NCI-H2196 treated with DMSO at 0.1 percent for 48 hours (cell line): ENCODE measurements around the gene CSTB.

Source experiments
- DNase-seq: peaks from one replicate; lab custom pipeline; 2025; ENCODE audit not compliant: unreplicated experiment; lab: John Stamatoyannopoulos, UW

The CSTB gene

GRCh38 chr21:43811262-43812105 is 35.4 kb upstream of the CSTB start:
- no peak for DNase-seq

DNA sequence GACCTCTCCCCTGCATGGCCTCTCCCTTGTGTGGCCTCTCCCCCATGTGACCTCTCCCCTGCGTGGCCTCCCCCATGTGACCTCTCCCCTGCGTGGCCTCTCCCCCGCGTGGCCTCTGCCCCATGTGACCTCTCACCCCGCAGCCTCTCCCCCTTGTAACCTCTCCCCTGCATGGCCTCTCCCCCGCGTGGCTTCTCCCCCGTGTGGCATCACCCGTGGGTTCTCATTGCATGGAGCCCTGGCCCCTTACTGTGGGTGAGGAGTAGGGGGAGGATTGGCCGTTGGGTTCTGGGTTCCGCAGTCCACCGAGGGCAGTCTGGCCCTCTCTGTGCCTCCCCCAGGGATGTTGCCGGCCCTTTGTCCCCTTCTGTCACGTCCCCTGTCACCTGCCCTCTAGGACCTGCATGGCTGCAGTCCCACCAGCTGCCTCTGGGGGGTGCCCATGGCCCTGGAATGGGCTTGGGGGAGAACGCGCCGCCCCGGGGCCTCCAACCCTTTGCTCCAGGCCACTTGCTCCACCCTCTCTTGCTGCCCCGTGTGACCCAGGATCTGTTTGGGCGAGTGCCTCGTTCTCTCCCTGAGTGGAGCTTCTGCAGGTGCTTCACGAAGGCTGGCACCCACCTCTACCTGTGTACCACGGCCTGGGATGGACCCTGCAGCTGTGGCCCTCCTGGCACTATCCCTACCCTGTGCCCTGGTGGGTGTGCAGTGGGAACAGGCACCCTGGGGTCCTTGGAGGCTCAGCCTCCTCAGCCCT is 34.6 kb upstream of the CSTB start:
- peak; percentile 65 for DNase-seq

DNA sequence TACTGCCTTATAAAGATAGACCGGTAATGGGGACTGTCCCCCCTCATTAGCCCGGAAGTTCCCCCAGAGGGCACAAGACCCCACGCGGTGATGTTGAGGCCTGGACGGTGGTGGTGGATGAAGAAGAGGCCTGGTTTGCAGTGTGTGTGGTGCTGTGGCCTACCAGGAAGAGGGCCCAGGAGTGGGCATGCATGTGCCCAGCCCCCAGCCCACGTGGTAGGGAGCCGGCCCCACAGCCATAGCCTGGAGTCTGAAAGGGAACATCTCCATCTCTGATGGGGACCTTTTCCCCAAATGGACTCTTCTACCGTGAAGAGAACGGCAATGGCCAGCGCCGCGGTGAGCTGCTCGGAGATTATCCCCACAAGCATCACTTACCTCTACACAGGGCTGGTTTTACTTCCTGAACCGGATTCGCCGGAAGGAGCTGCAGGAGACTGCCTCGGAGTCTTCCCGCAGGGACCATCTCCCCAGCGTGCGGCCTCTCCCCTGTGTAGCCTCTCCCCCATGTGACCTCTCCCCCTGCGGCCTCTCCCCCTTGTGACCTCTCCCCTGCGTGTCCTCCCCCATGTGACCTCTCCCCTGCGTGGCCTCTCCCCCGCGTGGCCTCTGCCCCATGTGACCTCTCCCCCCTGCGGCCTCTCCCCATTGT is 33.9 kb upstream of the CSTB start:
- DNase-seq = no peak

DNA sequence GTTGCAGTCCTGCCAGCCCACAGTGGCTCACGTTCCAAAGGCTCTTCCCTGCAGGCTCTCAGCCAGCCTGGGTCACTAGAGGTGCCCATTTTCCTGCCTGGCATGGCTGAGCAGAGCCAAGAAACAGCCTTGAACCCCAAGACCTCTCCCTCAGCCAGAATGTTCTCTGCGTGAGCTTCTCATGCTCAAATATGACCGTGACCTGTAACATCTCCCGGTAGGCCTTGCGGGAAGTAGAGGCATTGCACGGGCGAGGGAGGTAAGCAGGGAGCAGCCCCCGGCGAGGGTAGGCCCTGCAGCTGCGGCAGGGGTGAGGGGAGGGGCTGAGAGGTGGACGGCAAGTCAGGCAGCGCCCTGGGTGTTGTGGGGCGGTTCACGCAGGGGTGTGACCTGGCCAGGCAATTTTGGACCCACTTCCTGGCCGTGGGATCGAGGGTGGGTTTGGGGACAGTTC is 33.3 kb upstream of the CSTB start:
- DNase-seq = no peak

DNA sequence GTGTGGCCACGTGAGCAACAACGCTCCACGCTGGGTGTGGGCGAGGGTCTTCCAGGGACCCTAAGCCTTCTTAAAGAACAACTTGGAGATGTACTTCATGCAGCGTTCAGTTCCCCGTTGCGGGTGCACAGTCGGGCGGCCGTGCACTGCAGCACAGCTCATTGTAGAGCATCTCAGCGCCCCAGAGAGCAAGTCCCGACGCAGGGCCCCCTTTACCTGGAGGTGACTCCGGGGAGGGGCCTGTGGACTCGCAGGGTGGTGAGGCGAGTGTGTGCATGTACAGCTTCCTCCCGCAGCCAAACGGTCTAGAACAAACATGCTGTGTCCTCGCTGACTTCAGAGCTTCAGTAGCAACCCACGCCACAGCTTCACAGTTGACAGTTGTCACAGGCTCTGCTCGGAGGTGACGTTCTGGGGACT is 32.7 kb upstream of the CSTB start:
- DNase-seq = no peak

DNA sequence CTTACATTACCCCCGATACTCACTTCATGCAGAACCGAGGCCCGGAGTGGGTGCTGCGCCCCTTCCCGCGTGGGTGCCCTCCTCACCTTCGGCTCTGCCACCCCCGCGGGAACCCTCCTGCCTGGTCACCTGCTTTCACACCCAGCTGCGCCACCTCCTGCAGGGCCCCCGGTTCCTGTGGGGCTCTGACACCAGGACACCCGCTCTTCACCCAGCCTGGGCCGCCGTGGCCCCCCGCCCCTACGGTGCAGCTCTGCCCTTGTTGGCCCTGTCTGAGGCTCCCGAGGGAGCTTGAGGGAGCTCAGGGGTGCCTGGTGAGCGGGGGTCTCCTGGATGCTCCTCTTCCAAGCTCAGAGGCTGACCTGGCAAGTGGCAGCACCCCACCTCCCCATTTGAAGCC is 32.3 kb upstream of the CSTB start:
- DNase-seq = no peak

DNA sequence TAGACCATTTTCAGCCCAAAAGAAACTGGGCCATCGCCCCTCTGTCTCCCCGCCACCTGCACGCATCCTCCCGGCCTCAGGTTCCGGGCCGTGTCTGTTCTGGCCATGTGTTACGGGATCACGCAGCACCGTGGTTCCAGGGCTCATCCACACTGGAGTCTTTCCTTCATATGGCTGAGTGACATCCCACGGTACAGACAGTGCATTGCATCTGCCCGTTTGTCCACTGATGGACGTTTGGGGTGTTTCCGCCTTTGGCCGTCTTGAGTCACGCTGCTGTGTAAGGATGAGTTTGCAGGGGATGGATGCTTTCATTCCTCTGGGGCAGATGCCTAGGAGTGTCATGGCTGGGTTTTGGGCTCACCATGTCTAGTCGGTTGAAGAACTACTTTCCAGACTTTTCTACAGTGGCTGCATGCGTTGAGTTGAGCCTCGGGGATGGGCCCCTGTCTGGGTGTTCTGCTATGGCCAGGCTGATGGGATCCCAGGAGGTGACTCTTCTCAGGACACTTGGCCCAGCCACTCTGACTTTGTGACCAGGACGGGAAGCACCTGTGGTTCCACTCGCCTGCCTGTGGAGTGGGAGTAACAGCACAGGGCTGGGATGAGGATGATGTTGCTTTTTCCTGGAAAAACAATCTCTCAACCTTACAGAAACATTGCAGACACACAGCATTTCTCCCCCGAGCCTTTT is 30.1 kb upstream of the CSTB start:
- no peak for DNase-seq

DNA sequence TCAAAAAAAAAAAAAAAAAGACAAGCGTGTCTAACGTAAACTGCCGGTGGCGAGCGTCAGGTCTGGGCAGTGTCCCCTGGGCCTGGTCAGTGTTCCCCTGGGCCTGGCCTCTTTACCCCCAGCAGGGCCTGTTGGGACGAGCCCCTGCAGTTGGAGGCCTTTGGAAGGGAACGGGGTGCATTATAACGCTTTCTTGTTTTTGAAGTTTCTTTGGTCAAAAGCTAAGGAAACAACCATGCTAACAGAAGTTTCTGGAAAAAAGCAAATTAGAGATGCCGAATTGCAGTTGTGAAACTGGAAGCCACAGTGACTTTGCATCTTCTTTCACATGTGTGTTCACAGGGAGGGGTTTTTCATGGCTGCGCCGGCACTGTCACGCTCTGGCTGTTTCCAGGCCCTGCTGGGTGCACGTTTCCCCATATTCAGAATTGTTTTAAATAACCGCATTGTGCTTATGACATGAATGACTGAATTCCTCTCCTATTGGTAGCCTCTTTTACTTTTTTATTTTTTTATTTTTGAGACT is 29.2 kb upstream of the CSTB start:
- DNase-seq = no peak

- DNase-seq = no peak
These were observed 27.6 kb upstream of the CSTB start for GRCh38 chr21:43803558-43804300.

DNA sequence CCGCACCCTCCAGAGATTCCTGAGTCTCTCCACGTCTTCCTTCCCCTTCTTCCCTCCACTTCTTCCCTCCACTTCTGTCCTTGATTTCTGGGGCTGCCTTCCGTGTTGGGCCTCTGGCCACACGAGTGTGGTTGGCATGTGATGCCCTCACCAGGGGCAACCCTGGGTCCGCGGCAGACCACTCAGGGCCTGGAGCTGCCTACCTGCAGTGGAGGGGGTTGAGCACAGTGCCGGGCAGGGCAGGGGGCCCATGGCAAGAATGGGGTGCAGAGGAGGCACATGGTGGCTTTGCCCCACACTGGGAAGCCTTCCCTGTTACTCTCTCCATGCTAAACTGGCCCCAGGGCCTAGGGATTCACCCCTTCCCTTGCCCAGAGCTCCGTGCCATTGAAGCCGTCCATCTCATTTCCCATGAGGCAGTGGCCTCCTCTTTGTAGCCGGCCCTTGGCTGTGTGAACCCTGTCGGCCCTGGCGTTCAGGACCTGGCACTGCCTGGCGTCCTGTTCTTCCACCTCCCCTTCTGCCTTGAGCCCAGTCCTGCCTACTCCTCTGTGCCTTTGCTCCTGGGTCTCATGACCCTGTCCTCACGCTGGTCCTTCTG is 26.7 kb upstream of the CSTB start:
- no peak for DNase-seq

- DNase-seq = no peak
These were observed 25.1 kb upstream of the CSTB start for GRCh38 chr21:43801006-43801783.

- DNase-seq = no peak
These were observed 24.5 kb upstream of the CSTB start for GRCh38 chr21:43800566-43800965.

GRCh38 chr21:43800124-43800523 is 24.0 kb upstream of the CSTB start:
- no peak for DNase-seq

- DNase-seq = no peak
These were observed 23.3 kb upstream of the CSTB start for GRCh38 chr21:43799301-43799840.

DNA sequence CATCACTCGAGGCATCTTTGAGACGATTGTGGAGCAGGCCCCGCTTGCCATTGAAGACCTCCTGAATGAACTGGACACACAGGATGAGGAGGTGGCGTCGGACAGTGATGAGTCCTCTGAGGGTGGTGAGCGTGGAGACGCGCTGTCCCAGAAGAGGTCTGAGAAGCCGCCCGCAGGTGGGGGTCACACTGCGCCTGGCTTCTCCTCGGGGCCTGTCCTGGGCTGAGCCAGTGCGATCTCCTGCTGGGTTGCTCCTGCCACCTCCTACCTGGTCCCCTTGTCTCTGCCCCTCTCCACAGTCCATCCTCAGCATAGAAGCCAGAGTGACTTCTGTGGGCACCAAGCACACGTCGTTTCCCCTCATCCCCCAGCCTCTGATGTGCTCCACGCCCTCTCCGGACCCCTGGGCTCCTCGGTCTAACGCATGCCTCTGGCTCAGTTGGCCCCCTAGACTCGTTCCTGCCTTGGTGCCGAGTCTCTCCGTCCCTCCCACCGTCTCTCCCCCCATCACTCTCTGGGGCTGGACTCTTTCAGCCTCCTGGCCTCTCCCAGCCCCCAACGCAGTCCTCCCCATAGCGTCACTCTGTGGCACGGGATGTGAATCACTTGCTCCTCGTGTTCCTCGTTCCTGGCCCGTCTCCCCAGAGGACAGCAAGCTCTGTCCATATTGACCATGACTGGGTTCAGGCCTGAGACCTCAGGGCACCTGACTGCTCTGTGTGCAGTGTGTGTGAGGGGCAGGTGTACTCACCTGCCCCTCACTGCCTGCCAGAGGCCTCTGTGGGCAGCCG is 22.0 kb upstream of the CSTB start:
- DNase-seq = no peak

- DNase-seq = no peak
These were observed 21.3 kb upstream of the CSTB start for GRCh38 chr21:43797415-43797814.

DNA sequence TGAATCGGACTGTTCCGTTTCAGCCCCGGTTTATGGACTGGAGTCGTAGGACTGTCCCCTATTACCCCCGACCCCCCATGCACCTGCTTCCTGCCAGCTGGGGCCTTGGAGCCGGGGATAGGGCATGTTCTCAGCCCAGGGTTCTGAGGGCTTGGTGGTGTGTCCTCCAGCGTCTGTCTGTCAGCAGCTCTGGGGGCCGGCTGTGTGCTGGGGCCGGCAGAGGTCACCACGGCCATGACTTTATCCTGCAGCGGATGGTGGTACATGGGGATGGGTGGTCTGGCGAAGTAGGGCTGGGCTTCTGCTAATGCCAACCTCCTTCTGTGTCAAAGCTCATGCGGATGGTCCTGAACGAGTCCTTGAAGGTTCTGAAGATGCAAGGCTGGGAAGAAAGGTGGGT is 18.7 kb upstream of the CSTB start:
- DNase-seq = no peak

GRCh38 chr21:43794311-43794710 is 18.2 kb upstream of the CSTB start:
- DNase-seq = no peak
